ENCODE measurements around the gene NHSL1. TPM values are rescaled to one million over a fixed set of nuclear protein-coding genes. Genes with fewer than 3 reads are reported as not detected.

Gene NHSL1
- total and polyA plus RNA-seq, 2 of the 8 experiments (the other 6 are each of a cell fraction or from before 2014, with no cell fraction given), result 7.2 to 32.4 TPM

- DNase-seq (ENCODE audit: low read depth in 1 of 2, low spot score in 2 of 2), result no peak
- peaks cover 1% of the 10 kb centered on the region; the same call in 1 of the 2 replicates for H3K23me2 ChIP-seq (ENCODE audit: low read depth, low read length)
- H3K56ac ChIP-seq (replicated peaks; ENCODE audit: insufficient read length, low read depth, low read length), result no peak overlapping the region
- H2BK20ac ChIP-seq (ENCODE audit: low read length), result no peak overlapping the region
- no peak overlapping the region for H3K18ac ChIP-seq (ENCODE audit: extremely low read depth, low read length)
- H3K4me1 ChIP-seq (replicated peaks in 1 of 4; ENCODE audit: control insufficient read depth in 3 of 4, insufficient read depth in 4 of 4, low read length in 3 of 4), result peaks cover 0 to 7% (median 3%) of the 10 kb centered on the region in 4 experiments; a peak in 2 of 7 replicates
- no peak overlapping the region for H3K4me2 ChIP-seq (ENCODE audit: insufficient read depth in 1 of 2, low read depth in 2 of 2, low read length in 2 of 2)
- POLR2A ChIA-PET (ENCODE audit: partially characterized antibody), result interaction anchor here (1.7 kb wide), 1 partner anchor 22 kb away, joined by 3 read pairs; no protein-coding TSS in a partner anchor
- H3K27ac ChIP-seq (ENCODE audit: low read depth, low read length), result no peak overlapping the region
- H3K27me3 ChIP-seq (replicated peaks in 1 of 4; ENCODE audit: control insufficient read depth in 3 of 4, extremely low read depth in 1 of 4, insufficient read depth in 3 of 4, low read length in 3 of 4), result no peaks in the 10 kb centered on the region
- H3K79me2 ChIP-seq (ENCODE audit: control insufficient read depth in 1 of 2, insufficient read depth in 2 of 2, low read length in 2 of 2), result peaks cover 0 to 5% of the 10 kb centered on the region in 2 experiments; a peak in 1 of 4 replicates
- no peaks in the 10 kb centered on the region for H4K20me1 ChIP-seq (replicated peaks in 1 of 2; ENCODE audit: control insufficient read depth in 1 of 2, insufficient read depth in 2 of 2, low read length in 2 of 2)
- 94% methylated on average over 2 of the region's 2 CpGs; no CpG with 5 or more reads in 1 of the 2 experiments for WGBS, 2 experiments (ENCODE audit: extremely low coverage in 1 of 2, insufficient coverage in 1 of 2, insufficient read length in 1 of 2, insufficient replicate concordance in 2 of 2, low coverage in 1 of 2, low lambda C conversion rate in 2 of 2, missing lambda C conversion rate in 1 of 2)
- H2BK120ac ChIP-seq (replicated peaks; ENCODE audit: low read depth, low read length), result no peak overlapping the region
- no peaks in the 10 kb centered on the region for H3K36me3 ChIP-seq (ENCODE audit: control insufficient read depth in 2 of 4, insufficient read depth in 4 of 4, low read length in 3 of 4)
- H3K23ac ChIP-seq (ENCODE audit: insufficient read length), result no peak overlapping the region
- no peak overlapping the region for H4K8ac ChIP-seq (ENCODE audit: extremely low read depth, insufficient read depth, low read length)
- H3K79me1 ChIP-seq (ENCODE audit: low read depth, low read length), result no peaks in the 10 kb centered on the region; the same call in 1 of the 2 replicates
- no peak for FAIRE-seq
- no peak overlapping the region for H3K9ac ChIP-seq (replicated peaks in 1 of 4; ENCODE audit: extremely low read depth in 1 of 4, low read depth in 3 of 4, low read length in 3 of 4)
- no peak overlapping the region for H2AK5ac ChIP-seq (ENCODE audit: low read depth, low read length)
- no peak overlapping the region for H4K91ac ChIP-seq (replicated peaks; ENCODE audit: insufficient read length, low read length)
- H3K14ac ChIP-seq (ENCODE audit: insufficient read length), result no peak overlapping the region
- H3K4me3 ChIP-seq (ENCODE audit: extremely low read depth in 1 of 4, insufficient read depth in 2 of 4, low read depth in 3 of 4, low read length in 4 of 4), result no peak overlapping the region
- no peak overlapping the region for H2AFZ ChIP-seq (ENCODE audit: low read length)
- no peaks in the 10 kb centered on the region for H3K9me3 ChIP-seq (ENCODE audit: insufficient read depth in 2 of 2, low read depth in 1 of 2, low read length in 1 of 2)
- H4K5ac ChIP-seq (ENCODE audit: insufficient read length, low read depth, low read length), result no peak overlapping the region
- CTCF ChIA-PET (ENCODE audit: partially characterized antibody), result interaction anchor here (1.2 to 1.5 kb wide), 4 partner anchors 9 to 16 kb away, joined by 3 to 5 read pairs (median 4); no protein-coding TSS in a partner anchor
- H3K4ac ChIP-seq (replicated peaks; ENCODE audit: insufficient read length, low read depth, low read length), result no peak overlapping the region
- no peak overlapping the region for H2BK5ac ChIP-seq (ENCODE audit: low read depth, low read length)
- H2BK15ac ChIP-seq (ENCODE audit: low read length), result no peak overlapping the region
- H2BK12ac ChIP-seq (ENCODE audit: low read depth, low read length), result no peak overlapping the region
- TF ChIP-seq PHF8 (conservative IDR thresholded peaks at IDR 0.05; ENCODE audit: low read depth, low read length), result no peak
- TF ChIP-seq CHD1 (IDR thresholded peaks at IDR 0.05; ENCODE audit: low read depth, low read length), result no peak
- TF ChIP-seq NANOG (IDR thresholded peaks at IDR 0.05; ENCODE audit: insufficient read depth, low read depth, low read length, poor library complexity, severe bottlenecking), result no peak
- TF ChIP-seq BRCA1 (IDR thresholded peaks at IDR 0.05; ENCODE audit: low read depth, low read length), result no peak
- TF ChIP-seq BACH1 (IDR thresholded peaks at IDR 0.05; ENCODE audit: low read length), result no peak
- no peak for TF ChIP-seq ATF2 (IDR thresholded peaks at IDR 0.05; ENCODE audit: low read length)
- TF ChIP-seq TBP (IDR thresholded peaks at IDR 0.05; ENCODE audit: low read depth, low read length), result no peak
- TF ChIP-seq NRF1 (IDR thresholded peaks at IDR 0.05; ENCODE audit: low read depth, low read length), result no peak
- no peak for TF ChIP-seq EZH2 (IDR thresholded peaks at IDR 0.05; ENCODE audit: low read depth, low read length, severe bottlenecking)
- TF ChIP-seq ZNF274 (IDR thresholded peaks at IDR 0.05; ENCODE audit: borderline replicate concordance, extremely low read depth, low read length), result no peak
- no peak for TF ChIP-seq GTF2F1 (IDR thresholded peaks at IDR 0.05; ENCODE audit: borderline replicate concordance, low read depth, low read length)
- TF ChIP-seq HDAC6 (IDR thresholded peaks at IDR 0.05; ENCODE audit: low read depth, low read length), result no peak
Measured at GRCh38 chr6:138533667-138534066, 34.4 kb upstream of the NHSL1 start.
